Skeletal muscle satellite cell (primary cell): Measurements from ENCODE around the gene TPP2.
A peak's percentile ranks its signal among the peaks of the same experiment; 100 is the strongest.

ENCODE experiments used
- H3K27me3 ChIP-seq: 2 replicates; pipeline ENCODE4 v1.7.0; 2013; ENCODE audit warnings: low read length; ENCODE audit not compliant: control insufficient read depth, insufficient read depth
- H3K36me3 ChIP-seq: 2 replicates; pipeline ENCODE4 v1.7.0; 2013; ENCODE audit warnings: mild to moderate bottlenecking, control low read depth, low read length; ENCODE audit not compliant: insufficient read depth
- H3K4me1 ChIP-seq: 2 replicates; pipeline ENCODE4 v1.7.0; 2013; ENCODE audit warnings: low read length; ENCODE audit not compliant: control insufficient read depth, insufficient read depth
- H3K4me2 ChIP-seq: 2 replicates; pipeline ENCODE4 v1.7.0; 2013; ENCODE audit warnings: mild to moderate bottlenecking, low read length
- H3K4me3 ChIP-seq: 2 replicates; pipeline ENCODE4 v1.7.0; 2013; ENCODE audit warnings: low read length
- H3K9ac ChIP-seq: 2 replicates; pipeline ENCODE4 v1.7.0; 2013; ENCODE audit warnings: mild to moderate bottlenecking, low read depth, low read length, moderate library complexity
- H3K9me3 ChIP-seq: replicated peaks from 2 replicates; pipeline ENCODE4 v1.7.0; 2013; ENCODE audit warnings: mild to moderate bottlenecking, control low read depth, low read length

TPP2 gene

DNA sequence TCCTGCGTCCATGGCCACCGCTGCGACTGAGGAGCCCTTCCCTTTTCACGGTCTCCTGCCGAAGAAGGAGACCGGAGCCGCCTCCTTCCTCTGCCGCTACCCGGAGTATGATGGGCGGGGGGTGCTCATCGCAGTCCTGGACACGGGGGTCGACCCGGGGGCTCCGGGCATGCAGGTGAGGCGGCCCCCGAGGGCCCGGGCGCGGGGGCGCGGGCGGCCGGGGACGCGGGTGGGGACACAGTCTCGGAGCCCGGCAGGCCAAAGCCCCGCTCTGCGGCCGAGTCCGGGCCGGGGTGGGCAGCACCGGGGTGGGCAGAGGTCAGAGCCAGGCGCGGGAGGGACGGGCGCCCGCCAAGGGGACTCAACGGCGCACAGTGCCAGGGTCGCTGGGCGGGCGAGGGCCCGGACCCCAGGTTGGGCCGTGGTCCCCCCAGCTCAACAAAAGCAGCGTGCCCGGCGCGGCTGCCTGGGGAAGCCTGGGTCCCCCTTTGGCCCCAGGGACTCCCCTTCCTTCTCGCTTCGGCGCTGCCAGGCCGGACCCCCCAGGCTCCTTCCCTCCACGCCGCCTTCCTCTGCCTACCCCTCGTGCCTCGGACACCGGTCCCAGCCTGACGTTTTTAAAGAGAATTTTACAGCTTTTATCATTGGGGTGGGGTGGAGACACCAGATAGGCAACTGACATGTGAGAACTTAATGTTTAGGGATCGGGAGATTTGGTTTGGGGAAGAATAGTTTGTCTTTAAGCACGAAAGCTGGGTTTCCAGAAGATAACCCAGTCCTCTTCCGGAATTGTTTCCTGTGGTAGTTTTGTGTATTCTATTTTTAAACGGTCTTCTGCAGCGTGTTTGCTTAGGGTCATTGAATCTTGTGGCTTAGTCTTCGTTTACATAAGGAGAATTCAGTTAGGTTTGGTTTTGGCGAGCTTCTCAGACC lies 509 bp downstream of the TPP2 start:
- Histone ChIP-seq H3K4me1 (peaks cover 22% of the 10 kb centered on the region), H3K36me3 (no peaks in the 10 kb centered on the region), H3K9ac (peak overlapping the region; percentile 99), H3K9me3 (no peaks in the 10 kb centered on the region), H3K27me3 (no peaks in the 10 kb centered on the region), H3K4me2 (peak overlapping the region; percentile 96), H3K4me3 (peak overlapping the region; percentile 85)

DNA sequence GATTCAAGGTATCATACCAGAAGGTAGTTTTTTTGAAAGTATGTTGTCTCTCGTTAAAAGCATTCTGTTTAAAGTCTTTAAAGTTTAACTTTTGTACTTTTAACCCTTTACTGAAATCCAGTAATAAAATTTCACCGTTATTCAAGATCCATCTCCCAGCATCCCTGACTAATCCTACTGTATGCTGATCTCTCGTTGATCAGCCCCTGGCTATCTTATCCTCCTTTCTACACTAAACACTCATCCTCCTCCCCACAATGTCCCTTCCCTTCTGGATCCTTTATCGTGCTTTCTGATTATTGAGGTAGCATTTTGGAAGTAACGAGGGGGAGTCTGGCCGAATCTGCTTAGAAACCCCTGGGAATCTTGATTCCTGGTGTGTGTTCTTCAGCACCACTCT lies 1.3 kb downstream of the TPP2 start:
- H3K27me3 ChIP-seq: no peaks in the 10 kb centered on the region
- no peaks in the 10 kb centered on the region for H3K9me3 ChIP-seq
- H3K36me3 ChIP-seq: peaks cover 2% of the 10 kb centered on the region
- H3K4me1 ChIP-seq: peaks cover 22% of the 10 kb centered on the region
- H3K9ac ChIP-seq: peak overlapping the region; percentile 99
- peak overlapping the region; percentile 85 for H3K4me3 ChIP-seq
- peak overlapping the region; percentile 96 for H3K4me2 ChIP-seq

DNA sequence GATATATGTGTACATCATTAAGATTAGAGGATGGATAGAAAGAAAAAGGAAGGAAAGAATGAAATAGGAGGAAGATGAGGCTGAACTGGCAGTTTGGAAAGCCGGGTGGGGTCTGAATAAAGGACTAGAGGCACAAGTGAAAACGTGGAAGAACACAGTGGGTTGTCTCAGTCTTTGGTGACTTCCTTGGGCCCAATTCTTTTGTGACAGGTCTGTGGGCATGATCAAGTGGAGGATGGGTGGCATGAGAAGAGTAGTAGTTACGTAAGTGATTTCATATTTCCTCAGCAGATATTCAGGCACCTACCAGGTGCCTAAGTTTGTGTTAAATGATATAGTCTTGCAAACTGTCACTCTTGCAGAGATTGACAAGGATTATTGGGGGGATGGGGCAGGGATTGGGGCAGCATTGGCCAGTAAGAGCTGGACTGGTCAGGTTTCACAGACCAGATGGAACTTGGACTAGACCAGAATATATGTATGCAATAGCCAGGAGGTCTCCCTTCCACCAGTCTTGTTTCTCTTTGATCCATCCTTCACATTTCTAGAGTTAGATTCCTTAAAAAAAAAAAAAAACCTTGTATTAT lies 2.7 kb downstream of the TPP2 start:
- H3K27me3 ChIP-seq: no peaks in the 10 kb centered on the region
- no peaks in the 10 kb centered on the region for H3K9me3 ChIP-seq
- H3K4me2 ChIP-seq: peak overlapping the region; percentile 96
- H3K4me1 ChIP-seq: peaks cover 22% of the 10 kb centered on the region
- no peak overlapping the region for H3K9ac ChIP-seq
- H3K4me3 ChIP-seq: no peak overlapping the region
- peaks cover 2% of the 10 kb centered on the region for H3K36me3 ChIP-seq

DNA sequence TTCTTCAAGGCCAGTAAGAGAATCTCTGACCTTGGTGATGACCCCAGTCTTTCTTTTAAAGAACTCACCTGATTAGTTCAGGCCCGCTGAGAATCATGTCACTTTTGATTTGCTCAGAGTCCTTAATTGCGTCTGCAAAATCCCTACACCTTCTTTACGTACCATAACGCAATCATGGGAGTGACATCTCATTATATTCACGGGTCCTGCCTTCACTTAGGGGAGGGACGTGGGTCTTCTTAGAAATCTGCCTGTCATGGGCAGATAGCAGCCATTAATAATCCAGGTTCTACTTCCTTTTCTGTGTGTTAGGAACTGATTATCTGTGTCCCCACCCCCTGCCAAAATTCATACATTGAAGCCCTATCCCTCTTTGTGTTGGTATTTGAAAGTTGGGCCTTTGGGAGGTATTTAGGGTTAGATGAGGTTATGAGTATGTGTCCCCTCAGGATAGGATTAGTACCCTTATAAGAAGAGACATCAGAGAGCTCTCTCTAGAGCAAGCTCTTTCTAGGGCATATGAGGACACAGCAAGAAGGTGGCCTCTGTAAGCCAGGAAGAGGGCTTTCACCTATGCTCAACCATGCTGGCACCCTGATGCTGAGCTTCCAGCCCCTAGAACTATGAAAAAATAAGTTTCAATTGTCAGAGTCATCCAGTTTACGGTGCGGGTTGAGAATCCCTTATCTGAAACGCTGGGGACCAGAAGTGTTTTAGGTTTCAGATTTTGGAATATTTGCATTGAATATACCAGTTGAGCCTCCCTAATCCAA lies 9.9 kb downstream of the TPP2 start:
- H3K4me1 ChIP-seq: no peaks in the 10 kb centered on the region
- H3K36me3 ChIP-seq: peaks cover 43% of the 10 kb centered on the region

DNA sequence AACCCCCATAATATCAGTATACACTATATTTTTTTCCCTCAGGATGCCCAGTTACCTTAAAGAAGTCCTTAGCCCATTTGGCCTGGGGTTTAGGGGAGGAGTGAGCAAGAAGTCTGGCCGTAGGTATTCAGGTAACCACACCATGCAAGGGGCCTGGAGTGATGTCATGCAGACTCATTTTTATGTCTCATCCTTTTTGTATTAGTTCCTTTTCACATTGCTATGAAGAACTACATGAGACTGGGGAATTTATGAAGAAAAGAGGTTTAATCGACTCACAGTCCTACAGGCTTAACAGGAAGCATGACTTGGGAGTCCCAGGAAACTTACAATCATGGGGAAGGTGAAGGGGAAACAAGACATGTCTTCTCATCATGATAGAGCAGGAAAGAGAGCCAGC lies 12.2 kb downstream of the TPP2 start:
- no peak overlapping the region for H3K4me2 ChIP-seq
- H3K4me1 ChIP-seq: no peaks in the 10 kb centered on the region
- H3K4me3 ChIP-seq: no peak overlapping the region
- H3K9ac ChIP-seq: no peak overlapping the region
- no peaks in the 10 kb centered on the region for H3K27me3 ChIP-seq
- H3K9me3 ChIP-seq: no peaks in the 10 kb centered on the region
- peaks cover 45% of the 10 kb centered on the region for H3K36me3 ChIP-seq

More for the DNA sequence above, 9.9 kb downstream of the TPP2 start:
- no peak overlapping the region for H3K9ac ChIP-seq
- no peaks in the 10 kb centered on the region for H3K27me3 ChIP-seq
- no peak overlapping the region for H3K4me3 ChIP-seq
- H3K9me3 ChIP-seq: no peaks in the 10 kb centered on the region
- no peak overlapping the region for H3K4me2 ChIP-seq

DNA sequence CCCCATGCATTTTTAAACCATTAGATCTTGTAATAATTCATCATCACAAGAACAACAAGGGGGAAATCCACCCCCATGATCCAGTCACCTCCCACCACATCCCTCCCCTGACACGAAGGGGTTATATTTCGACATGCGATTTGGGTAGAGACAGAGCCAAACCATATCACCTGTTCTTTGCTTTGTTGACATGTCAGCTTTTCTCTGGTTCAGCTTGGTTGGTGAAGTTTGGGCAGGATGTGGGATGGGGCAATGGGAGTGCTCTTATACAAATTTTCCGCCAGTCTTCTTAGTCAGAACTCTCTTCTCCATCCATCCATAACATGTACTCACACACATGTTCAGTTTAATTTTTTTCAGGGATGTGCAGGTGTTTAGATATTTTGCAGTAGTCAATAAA lies 12.9 kb downstream of the TPP2 start:
- H3K4me3 ChIP-seq: no peak overlapping the region
- no peak overlapping the region for H3K4me2 ChIP-seq
- no peaks in the 10 kb centered on the region for H3K27me3 ChIP-seq
- H3K4me1 ChIP-seq: no peaks in the 10 kb centered on the region
- no peak overlapping the region for H3K9ac ChIP-seq
- peaks cover 48% of the 10 kb centered on the region for H3K36me3 ChIP-seq
- H3K9me3 ChIP-seq: no peaks in the 10 kb centered on the region

- Histone ChIP-seq H3K27me3 (no peaks in the 10 kb centered on the region), H3K4me2 (no peak overlapping the region), H3K9ac (no peak overlapping the region), H3K4me3 (no peak overlapping the region), H3K9me3 (no peaks in the 10 kb centered on the region), H3K36me3 (peaks cover 46% of the 10 kb centered on the region), H3K4me1 (no peaks in the 10 kb centered on the region)
Observed at GRCh38 chr13:102610296-102610895, 13.6 kb downstream of the TPP2 start.

DNA sequence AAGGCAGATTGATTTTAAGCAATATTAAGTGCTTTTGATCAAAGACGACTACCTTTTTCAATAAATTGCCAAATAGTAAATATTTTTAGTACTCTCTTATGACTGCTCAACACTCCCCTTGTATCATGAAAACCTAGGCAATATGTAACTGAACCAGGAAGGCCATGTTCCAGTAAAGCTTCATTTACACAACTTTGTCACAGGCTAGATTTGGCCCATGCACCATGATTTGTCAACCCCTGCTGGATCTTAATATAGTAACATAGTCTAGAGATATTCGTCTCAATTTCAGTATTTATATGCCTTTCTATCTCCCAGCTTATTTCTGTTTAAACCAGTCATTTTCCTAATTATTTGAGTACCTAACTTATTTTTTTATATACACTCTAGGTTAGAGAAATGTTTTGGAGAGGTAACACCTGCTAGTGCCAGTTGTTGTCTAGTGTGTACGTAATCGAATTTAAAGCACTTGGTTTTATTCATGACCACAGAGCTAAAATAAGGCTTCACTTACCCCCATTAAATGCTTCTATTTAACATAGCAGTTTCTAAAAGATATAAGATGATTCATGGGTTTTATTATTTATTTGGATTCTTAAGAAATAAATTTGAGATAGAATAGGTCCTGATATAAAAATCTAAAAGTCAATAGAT lies 21.0 kb downstream of the TPP2 start:
- peaks cover 54% of the 10 kb centered on the region for H3K36me3 ChIP-seq
- H3K9ac ChIP-seq: no peak overlapping the region
- H3K9me3 ChIP-seq: no peaks in the 10 kb centered on the region
- no peak overlapping the region for H3K4me3 ChIP-seq
- no peaks in the 10 kb centered on the region for H3K4me1 ChIP-seq
- no peak overlapping the region for H3K4me2 ChIP-seq
- H3K27me3 ChIP-seq: no peaks in the 10 kb centered on the region

DNA sequence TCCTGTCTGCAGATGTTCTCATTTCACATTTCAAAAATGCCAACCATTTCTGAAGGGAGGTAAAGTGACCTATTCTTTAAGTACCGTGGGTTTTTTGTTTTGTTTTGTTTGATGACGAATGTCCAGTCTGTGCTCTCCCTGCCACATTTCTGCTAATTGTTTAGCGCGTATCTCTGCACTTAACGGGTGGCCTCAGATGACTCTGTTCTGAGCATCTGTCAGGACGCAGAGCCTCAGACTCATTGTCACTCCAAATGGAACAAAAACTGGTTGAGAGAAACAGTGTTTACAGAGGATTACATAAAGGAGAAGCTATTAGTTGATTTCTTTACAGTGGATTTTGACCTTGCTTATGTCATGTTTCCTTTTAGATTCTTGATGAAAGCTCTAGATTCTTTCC lies 23.7 kb downstream of the TPP2 start:
- Histone ChIP-seq H3K4me2 (no peak overlapping the region), H3K36me3 (peaks cover 59% of the 10 kb centered on the region), H3K27me3 (no peaks in the 10 kb centered on the region), H3K9ac (no peak overlapping the region), H3K4me1 (no peaks in the 10 kb centered on the region), H3K4me3 (no peak overlapping the region), H3K9me3 (no peaks in the 10 kb centered on the region)

DNA sequence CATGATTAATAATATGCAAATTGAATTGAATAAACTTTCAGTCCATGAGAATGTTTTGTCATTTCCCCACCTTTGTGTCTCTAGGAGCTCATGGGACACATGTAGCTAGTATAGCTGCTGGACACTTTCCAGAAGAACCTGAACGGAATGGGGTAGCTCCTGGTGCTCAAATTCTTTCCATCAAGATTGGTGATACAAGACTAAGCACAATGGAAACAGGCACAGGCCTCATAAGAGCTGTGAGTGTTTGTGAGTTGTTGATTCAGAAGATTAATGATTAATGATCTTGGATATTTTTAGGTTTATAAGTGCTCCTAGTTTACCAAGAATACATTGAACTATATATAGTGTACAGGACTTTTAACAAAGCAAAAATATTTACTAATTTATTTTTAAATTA lies 30.1 kb downstream of the TPP2 start:
- peaks cover 69% of the 10 kb centered on the region for H3K36me3 ChIP-seq
- H3K4me2 ChIP-seq: no peak overlapping the region
- H3K9ac ChIP-seq: no peak overlapping the region
- no peaks in the 10 kb centered on the region for H3K9me3 ChIP-seq
- H3K4me3 ChIP-seq: no peak overlapping the region
- H3K4me1 ChIP-seq: no peaks in the 10 kb centered on the region
- no peaks in the 10 kb centered on the region for H3K27me3 ChIP-seq

DNA sequence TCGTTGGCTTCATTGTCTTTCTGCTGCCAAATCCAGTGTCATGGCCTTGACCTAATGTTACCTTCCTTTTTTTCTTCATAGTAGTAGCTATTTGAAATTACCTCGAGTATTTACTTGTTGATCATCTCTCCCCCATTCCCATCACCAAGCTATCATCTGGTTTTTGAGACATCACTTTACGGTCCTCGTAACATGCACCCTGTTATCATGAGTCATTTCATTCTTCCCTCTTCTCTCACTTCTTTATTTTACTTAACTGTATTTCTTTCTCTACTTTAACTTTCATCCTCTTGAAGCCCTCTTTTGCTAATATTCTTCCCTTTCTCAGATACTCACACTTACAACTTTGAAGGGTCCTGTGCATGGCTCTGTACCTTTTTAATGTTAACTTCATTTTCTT lies 31.8 kb downstream of the TPP2 start:
- H3K9ac ChIP-seq: no peak overlapping the region
- no peaks in the 10 kb centered on the region for H3K27me3 ChIP-seq
- no peaks in the 10 kb centered on the region for H3K4me1 ChIP-seq
- H3K4me2 ChIP-seq: no peak overlapping the region
- H3K36me3 ChIP-seq: peaks cover 66% of the 10 kb centered on the region
- no peak overlapping the region for H3K4me3 ChIP-seq
- no peaks in the 10 kb centered on the region for H3K9me3 ChIP-seq
